HG03571 (cell line): ENCODE measurements around the gene MCF2L2.
"Not testable (repeated sequence)": the region's sequence is repeated elsewhere in the genome, so short reads cannot be mapped to it uniquely, and the experiment has no call there.

Experiments used
- ATAC-seq: cut with Tn5 transposase; IDR thresholded peaks from one replicate; pipeline ENCODE4 v1.9.1; 2021; ENCODE audit not compliant: unreplicated experiment

MCF2L2 gene

DNA sequence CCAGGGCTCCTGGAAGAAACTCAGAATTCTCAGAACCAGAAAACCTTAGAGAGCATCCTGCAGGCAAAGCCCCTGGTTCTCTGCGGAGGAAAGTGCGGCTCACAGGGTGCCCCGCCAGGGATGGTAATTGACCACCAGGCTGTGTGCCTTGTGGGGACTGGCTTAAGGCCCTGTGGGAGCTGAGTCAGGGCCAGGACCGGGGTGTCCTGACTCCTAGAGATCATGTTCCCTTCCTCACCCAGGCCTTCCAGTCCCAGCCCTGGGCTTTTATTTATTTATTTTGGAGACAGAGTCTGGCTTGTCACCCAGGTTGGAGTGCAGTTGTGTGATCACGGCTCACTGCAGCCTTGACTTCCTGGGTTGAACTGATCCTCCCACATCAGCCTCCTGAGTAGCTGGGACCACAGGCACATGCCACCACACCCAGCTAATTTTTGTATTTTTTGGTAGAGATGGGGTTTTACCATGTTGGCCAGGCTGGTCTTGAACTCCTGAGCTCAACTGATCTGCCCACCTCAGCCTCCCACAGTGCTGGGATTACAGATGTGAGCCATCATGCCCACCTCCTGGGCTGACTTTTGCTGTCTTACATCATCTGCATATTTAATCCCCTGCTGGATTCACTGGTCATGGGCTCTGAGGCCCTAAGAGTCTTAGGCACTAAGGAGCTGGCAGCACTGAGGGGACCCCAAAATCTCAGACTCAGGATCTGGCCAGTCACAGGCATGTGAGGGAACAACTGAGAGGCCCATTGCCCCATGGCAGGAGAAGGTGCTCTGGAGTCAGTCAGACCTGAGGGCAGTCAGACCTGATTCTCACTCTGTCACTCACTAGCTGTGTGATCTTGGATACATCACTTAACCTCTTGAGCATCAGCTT is 245.4 kb downstream of the MCF2L2 start:
- no peak for ATAC-seq

DNA sequence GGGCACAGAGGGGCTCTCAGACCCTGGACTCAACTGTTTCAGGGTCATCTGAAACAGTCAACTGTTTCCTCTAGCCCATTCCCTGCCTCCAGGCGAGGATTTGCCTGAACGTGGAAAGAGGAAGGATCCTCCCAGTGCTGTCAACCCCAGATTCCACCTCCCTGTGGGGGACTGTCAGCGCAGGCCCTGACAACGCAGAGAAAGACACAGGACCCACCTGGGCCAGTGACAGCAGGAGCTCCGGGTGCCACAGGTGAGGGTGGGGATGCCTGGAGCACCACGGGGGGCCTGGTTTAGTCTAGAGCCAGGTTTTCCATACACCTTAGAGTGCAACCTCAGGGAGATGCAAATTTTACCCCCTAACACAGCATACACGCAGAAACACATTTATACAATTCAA is 246.3 kb downstream of the MCF2L2 start:
- no peak for ATAC-seq

DNA sequence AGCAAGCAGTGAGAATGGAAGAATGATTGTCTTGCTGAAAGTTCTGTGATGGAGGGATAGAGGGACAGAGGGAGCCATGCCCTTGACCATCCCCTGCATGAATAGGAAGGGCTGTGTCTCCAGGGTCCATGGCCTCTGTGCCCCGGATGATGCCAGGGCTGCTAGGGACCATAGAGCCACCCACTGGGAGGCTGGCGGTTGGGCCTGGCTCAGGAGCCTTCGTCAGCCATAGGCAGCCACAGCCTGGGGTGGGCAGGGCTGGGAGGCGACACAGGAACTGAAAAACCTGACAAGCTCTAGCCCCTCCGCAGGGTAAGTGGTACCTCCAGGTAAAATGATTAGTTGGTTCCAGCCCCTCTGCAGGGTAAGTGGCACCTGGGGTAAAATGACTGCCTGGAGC is 246.8 kb downstream of the MCF2L2 start:
- ATAC-seq, result no peak

DNA sequence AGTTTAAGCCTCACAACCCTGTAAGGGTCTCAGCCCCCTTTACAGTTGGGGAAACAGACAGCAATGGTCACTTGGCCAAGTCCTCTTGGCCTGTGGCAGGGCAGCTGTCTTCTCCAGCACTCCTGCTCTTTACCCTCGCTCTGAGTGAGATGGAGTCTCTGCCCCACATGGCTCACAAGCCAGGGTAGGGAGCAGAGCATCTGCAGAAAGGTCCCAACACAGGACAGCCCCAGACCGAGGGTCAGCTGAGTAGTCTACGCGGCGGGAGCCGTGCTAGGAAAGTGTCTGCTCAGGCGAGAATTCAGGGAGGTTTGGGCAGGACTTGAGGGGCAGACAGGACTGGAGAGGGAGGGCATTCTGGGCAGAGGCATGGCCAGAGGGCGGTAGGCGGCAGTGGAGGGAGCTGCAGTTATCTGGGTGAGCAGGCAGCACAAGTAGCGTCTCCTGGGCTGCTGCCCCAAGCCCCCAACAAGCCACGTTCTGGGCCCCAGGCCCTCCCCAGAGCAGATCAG is 247.6 kb downstream of the MCF2L2 start:
- ATAC-seq, result no peak

DNA sequence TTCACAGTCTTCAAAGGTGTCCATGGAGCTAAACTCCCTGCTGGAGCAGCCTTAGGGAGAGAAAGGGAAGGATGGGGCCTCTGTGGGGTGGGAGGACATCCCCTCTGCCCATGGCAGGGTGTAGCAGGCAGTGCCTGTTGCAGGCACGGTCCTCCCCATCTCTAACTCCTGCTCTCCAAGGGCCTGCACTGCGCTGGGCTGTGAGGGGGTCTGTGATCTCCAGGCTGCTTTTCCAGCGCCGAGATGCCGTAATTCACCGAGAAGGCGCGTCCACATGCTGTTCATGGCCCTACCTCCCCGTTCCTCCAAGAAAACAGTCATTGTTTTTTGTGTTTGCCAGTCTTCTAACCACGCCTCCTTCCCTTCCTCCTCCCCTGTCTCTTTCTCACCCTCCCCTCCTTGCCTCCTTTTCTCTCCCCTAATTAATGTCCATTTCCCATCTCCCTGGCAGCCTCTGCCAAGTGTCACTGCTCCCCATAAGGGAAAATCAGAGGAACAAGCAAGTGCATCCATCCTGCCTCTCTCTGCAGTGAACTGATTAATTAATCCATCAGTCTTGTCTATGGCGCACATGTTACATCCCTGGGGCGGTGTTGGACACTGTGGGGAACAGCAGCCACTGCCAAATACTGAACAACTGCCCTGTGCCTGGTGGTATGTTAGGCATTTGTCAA is 248.2 kb downstream of the MCF2L2 start:
- ATAC-seq, result no peak

DNA sequence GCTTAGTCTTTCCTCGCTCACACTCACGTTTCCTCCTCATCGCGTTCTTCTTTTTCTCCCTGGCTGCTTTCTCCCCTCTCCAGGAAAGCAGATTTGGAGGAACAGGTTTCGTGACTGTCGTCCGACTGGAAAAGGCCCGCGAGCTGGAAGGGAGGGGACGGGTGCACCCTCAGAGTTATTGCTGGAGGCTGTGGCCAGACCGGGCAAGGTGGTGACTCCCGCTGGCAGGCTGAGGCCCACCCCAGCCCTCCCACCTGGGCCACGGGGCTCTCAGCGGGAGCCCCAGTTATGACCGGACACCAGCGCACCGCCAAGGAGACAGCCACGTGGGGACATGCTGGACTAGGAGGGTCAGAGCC is 248.9 kb downstream of the MCF2L2 start:
- ATAC-seq, result not testable (repeated sequence)

DNA sequence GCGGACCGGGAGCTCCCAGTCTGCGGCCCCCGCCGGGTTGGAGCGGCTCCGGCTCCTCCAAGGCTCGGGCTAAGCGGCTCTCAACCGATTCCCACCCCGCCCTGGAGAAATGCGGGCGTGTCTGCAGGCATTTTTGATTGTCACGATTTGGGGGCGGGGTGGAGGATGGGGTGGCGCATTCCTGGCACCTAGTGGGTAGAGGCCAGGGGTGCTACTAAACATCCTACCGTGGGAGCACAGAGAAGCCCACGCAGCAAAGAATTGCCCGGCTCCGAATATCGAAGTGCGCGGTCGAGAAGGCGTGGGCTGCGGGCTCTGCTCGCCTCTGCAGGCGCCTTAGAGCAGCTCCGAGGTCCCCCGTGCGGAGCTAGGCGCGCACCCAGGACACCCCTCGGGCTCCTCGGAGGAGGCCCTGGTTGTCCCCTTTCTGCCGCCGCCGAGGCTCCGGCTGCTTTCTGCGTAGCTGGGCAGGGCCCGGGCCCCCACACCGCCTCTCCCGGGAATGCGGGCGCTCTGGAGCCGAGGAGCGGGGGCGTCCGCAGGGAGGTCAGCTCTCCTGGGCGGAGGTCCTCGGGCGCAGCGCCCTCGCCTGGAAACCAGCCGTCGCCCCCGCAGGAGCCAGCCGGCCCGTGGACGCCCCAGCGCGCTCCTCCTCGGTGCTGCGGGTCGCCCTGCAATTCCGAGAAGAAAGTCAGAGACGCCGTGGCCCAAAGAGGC is 249.4 kb downstream of the MCF2L2 start:
- ATAC-seq, result no peak

DNA sequence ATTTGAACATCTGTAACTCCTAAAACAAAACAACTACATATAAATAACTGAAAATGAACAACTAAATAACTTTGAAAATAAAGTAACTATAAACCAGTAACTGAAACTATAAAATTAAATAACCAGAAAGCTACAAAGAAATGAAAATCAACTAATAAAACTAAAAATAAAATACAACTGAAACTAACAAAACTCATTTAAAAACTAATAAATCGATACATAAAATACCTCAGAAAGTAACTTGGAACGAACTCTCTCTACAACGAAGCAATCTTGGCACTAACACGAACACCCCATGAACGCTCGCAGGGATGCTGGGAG is 249.9 kb downstream of the MCF2L2 start:
- ATAC-seq, result no peak

DNA sequence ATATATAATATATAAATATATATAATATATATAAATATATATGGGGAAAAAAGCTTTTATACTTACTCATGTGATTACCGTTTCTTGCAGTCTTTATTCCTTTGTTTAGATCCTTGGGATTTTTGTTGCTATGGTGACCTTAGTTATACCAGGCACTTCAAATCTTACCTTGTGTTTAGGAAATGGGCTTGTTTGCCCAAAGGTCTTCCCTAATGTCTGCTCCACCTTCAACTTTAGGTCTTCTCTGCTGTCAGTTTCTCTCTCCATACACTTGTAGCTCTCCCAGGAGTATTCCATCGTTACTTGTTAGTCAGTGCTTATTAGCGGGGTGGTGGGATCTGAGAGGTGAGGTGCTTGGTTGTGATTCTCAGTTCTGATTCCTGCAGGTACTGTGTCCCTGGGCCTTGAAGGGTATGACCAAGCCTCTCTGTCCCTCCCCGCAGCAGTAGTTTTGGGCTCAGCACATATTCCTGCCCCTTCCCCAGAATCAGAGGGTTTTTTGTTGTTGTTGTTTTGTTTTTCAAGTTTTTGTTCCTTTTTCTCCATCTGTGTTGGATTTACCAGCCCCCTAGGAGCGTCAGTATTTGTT is 256.3 kb downstream of the MCF2L2 start:
- no peak for ATAC-seq

DNA sequence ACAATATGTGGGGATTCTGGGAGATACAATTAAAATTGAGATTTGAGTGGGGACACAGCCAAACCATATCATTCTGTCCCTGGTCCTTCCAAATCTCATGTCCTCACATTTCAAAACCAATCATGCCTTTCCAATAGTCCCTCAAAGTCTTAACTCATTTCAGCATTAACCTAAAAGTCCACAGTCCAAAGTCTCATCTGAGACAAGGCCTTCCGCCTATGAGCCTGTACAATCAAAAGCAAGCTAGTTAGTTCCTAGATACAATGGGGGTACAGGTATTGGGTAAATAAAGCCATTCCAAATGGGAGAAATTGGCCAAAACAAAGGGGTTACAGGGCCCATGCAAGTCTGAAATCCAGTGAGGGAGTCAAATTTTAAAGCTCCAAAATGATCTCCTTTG is 260.4 kb downstream of the MCF2L2 start:
- not testable (repeated sequence) for ATAC-seq

DNA sequence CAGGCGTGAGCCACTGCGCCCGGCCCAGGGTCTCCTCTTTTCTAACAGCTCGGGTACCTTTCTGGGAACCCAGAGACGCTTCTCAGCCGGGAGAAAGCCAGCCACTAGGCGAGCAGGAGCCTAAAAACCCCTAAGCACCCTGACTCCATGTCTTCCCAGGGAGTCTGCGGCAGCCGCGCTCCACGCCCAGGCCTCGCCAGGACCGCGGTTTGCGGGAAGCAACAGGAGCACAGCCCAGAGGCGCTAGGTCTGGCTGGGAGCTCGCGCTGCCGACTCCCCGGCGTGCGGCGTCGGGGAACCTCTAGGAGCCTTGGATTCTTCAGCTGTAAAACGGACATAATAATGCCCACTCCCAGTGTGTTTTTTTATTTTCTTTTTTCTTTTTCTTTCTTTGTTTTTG is 264.9 kb downstream of the MCF2L2 start:
- ATAC-seq, result no peak

DNA sequence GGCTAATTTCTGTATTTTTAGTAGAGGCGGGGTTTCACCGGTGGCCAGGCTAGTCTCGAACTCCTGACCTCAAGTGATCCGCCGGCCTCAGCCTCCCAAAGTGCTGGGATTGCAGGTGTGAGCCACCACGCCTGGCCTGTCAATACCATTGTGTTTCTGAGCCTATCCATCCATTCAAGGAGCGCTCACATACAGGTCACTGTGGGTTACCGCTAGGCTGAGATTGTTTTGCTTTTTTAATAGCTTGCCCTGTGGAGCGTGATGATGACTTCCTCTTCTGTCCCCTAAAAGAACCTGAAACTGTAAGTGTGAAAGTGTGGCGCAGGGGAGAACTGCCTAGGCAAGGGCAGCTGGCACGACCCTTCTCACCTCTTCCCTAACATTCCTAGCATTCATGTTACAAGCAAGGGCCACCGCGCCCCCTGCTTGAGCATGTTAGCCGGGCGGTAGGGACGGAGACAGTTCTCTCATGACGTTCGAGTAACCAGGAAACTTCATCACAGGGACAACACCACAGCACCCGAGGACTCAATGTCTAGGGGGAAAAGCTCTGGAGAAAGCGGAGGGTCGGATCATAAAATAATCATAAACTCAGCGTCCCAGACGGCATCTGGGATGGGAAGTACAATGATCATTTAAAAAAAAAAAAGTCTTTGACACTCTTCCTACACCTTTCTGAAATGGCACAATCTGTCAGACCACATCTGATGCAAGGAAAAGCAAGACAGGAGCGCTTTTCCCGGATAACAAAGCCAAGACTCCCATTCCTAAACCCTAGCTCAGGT is 266.7 kb downstream of the MCF2L2 start:
- peak; percentile 70 for ATAC-seq

DNA sequence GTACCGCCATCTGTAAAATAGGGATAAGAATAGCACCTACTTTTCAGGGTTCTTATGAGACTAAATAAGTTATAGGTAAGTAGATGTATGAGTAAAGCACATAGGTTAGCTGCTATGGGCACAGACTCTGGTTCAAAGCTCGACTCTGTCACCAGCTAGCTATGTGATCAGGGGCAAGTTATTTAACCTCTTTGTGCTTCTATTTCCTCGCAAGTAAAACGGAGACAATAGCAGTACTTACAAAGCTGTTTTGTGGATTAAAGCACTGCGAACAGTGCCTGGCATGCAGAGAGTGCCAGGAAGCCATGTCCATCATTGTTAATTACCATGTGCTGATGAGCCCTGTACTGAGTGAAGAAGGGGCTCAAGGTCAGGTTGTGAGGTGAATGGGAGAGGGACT is 267.8 kb downstream of the MCF2L2 start:
- ATAC-seq, result no peak

DNA sequence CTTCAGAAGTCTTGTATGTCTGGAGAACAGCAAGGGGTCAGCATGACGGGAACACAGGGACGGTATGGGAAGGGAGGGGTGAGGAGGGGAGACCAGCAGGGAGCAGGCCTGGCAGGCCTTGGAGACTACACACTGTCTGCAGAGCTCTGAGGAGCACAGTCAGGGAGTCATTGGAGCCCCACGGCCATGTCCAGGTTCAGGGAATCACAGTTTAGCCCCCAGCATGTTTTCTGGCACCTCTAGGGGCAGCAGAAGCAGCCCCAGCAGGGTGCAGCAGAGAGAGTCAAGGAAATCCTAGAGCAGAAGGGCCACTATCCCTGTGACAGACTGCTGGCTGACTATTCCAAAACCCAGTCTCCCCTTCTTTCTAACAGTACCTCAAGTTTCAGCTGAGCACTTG is 269.1 kb downstream of the MCF2L2 start:
- ATAC-seq, result no peak

DNA sequence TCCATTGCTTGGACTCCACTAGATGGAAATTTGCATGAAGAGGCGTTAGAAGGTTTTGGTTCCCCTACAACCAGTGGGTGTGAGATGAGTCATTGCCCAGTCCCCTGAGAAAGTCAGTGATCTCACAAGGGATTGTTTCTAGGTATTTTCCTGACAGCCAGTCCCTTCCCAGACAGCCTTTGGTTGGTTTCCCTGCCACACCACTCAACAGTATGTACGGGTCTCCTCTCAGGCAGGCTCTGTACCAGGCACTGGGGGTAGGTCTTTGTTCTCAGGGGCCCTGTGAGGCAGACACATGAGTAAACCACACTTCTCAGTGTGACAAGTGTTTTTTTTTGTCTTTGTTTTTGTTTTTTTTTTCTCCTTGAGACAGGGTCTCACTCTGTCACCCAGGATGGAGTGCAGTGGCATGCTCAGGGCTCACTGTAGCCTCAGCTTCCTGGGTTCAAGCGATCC is 269.8 kb downstream of the MCF2L2 start:
- ATAC-seq, result peak; percentile 61

DNA sequence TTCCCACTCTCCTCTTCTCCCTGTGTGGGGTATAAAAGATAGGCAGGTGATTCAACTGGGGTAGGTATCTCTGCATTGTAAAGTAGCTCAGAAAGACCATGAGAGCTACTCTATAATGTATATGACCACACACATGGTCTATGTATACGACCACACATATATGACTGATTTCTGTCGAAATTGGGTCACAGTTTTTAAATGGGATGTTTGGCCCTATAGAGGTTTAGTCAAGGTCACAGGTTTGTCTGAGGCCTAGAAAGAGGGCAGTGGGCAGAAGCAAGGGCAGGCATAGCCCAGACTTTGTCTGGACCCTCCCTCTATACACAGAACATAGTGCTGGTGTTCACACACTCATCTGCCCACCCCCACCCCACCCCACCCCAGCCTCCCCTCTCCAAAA is 270.3 kb downstream of the MCF2L2 start:
- ATAC-seq, result peak; percentile 7

DNA sequence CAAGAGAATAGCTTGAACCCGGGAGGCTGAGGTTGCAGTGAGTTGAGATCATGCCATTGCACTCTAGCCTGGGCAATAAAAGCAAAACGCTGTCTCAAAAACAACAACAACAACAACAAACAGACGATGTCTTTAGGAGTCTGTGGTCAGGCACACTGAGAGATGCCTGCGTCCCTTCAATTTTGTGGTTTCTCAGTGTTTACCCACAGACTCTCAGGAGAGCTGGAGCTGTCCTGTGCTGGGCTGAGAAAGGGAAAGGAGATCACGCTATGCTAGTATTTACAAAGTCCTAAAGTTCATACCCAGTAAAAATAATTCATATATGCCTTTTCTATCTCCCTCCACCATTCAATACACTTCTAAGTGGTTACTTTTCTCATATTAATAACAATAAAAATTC is 272.2 kb downstream of the MCF2L2 start:
- no peak for ATAC-seq

DNA sequence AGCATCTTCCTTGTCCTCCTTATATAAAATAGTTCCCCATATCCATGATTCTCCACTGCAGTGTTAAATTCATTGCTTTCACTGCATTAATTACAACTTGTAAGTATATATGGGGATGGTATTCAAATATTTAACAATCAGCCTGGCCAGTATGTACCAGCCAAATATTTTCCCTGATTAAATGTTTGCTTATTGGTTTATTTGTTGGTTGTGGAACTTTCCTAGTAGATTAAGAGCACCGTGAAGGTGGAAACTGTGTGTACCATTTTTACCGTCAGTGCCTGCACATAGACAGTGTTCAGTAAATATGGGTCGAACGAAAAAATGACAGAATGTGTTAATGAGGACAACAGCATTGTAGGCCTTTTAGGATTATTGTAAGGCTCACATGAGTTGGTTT is 272.9 kb downstream of the MCF2L2 start:
- ATAC-seq, result no peak

DNA sequence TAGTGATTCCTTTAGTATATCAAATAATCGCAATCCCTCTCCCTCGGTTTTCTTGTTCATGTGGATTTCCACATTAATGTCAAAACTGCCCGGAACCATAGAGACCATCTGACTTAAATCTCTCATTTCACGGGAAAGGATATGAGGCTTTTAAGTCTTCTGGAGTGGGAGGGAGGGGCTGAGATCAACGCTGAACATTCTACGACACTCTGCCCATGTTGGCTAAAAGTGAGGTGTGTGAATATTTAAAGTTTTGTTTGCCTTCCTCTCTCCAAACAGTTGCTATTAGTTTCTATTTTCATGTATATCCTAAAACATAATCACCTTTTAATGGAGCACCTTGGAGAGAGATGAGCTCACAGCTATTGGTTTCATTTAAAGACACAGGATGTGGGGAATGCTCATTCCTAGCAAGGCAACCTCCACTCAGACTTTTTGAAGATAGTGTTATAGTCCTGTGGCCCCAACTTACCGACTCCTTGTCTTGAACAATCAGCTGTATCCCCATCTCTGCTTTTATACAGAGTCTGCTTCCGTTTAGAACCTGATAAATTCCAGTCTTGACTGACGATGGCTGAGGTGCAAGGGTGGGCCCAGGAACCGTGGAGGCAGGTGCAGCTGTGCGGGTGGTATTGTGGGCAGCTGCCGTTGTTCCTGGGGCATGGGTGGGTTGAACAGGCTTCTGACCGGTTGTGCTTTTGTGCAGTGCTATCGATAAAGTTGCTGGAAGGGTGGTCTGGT is 275.0 kb downstream of the MCF2L2 start:
- no peak for ATAC-seq

DNA sequence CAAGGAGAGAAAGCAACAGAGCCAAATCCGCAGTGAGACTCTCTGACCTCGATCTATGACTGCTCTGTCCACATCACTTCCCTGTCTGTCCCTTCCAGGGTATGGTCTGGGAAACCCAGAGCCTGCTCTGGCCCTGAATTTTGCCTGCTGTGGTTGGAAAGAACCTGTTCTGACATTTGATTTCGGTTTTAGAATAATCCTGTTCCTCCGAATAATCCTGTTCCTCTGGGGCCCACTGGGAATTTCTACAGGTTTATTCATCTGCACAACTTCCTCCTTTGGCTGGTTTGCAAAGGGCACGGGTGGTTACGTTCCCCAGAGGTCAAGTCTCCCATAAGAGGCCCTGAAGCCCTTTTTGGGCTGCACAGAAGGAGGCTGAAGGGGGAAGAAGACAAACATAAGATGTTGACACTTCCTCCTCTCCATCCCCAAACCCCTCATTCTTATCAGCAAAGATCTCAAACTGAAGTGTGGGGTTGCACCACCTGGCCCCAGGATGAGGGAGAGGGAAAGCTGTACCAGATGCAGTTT is 276.5 kb downstream of the MCF2L2 start:
- ATAC-seq, result no peak
